Measurements from ENCODE around the gene WHRN. TPM values are rescaled to one million over a fixed set of nuclear protein-coding genes. Genes with fewer than 3 reads are reported as not detected.

The WHRN gene
- total and polyA plus RNA-seq, 9 of the 15 experiments (the other 6 are each of a cell fraction or from before 2014, with no cell fraction given), result 0.31 to 14.1 (median 3.0) TPM

DNA sequence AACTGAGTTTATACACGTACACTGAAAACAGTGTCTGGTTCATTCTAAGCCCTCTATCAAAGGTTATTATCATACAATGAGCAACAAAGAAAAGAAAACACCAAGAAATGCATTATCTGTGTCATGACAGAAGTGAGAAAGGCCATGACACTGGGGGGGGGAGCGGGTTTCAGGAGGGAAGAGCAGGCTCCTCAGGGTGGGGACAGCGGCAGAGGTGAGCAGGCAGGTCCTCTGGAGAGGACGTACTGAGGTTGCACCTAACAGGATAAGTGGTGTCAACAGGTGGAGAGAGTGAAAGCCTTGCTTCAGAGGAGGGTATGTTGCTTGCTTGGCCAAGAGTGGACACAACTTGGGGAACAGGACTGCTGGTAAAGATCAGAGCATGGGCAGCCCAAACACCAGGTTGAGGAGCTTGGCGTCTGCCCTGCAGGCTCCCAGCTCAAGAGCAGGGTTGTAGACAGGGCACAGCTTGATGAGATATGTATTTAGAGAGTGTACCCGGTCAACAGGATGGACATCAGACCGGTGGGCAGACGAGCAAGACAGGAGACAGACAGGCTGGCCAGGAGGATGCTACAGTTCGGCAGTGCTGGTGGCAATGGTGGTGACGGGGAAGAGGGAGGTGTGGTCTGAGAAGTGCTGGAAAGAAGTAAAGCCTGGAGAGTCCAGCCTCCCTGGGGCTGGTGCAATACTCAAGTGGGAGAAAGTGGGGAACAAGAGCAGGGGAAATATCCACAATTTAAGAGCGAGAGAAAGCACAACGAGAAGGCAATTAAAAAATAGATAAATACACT lies 10.3 kb downstream of the WHRN start (continued):
- TF ChIP-seq, protein P1, sequence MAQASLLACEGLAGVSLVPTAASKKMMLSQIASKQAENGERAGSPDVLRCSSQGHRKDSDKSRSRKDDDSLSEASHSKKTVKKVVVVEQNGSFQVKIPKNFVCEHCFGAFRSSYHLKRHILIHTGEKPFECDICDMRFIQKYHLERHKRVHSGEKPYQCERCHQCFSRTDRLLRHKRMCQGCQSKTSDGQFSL (CRISPR knock-in tag; IDR thresholded peaks at IDR 0.05), result 0 out of 2 replicates have a peak, but pooled peaks have one; percentile 53
- TF ChIP-seq, protein P1 (tag; IDR thresholded peaks at IDR 0.05), result no peak
- TF ChIP-seq YBX1 (IDR thresholded peaks at IDR 0.05) (no peak), SAFB (IDR thresholded peaks at IDR 0.05; ENCODE audit: borderline replicate concordance, low read depth, low read length) (no peak), ATF7 (IDR thresholded peaks at IDR 0.05) (no peak), NCOA4 (IDR thresholded peaks at IDR 0.05; ENCODE audit: partially characterized antibody) (no peak), HIVEP1 (CRISPR knock-in tag; IDR thresholded peaks at IDR 0.05) (no peak), ZZZ3 (IDR thresholded peaks at IDR 0.05) (no peak), ZNF133 (CRISPR knock-in tag; IDR thresholded peaks at IDR 0.05) (no peak), RBM25 (IDR thresholded peaks at IDR 0.05; ENCODE audit: low read depth, low read length, severe bottlenecking) (no peak), TAF15 (IDR thresholded peaks at IDR 0.05; ENCODE audit: low read depth, low read length) (no peak), NKRF (IDR thresholded peaks at IDR 0.05; ENCODE audit: borderline replicate concordance) (no peak), ZNF696 (CRISPR knock-in tag; conservative IDR thresholded peaks at IDR 0.05) (no peak), SP2 (IDR thresholded peaks at IDR 0.05; ENCODE audit: extremely low read depth, low read depth, low read length, poor library complexity, severe bottlenecking) (no peak), ERF (CRISPR knock-in tag; IDR thresholded peaks at IDR 0.05) (no peak), ARID1B (IDR thresholded peaks at IDR 0.05) (peak; percentile 50; the same call in 1 of the 2 replicates), PHF8 (IDR thresholded peaks at IDR 0.05; ENCODE audit: borderline replicate concordance, low read length) (no peak), PTTG1 (tag; IDR thresholded peaks at IDR 0.05; ENCODE audit: low read depth) (no peak), ZNF184 (CRISPR knock-in tag; IDR thresholded peaks at IDR 0.05) (no peak), ZBTB7A (IDR thresholded peaks at IDR 0.05; ENCODE audit: borderline replicate concordance, control insufficient read depth, low read depth, low read length) (no peak), POLR3G (IDR thresholded peaks at IDR 0.05; ENCODE audit: extremely low read depth, insufficient read length, insufficient replicate concordance) (no peak), CBFA2T2 (conservative IDR thresholded peaks at IDR 0.05) (peak; percentile 20; the same call in 1 of the 2 replicates), CBFA2T3 (IDR thresholded peaks at IDR 0.05) (peak; percentile 46), NEUROD1 (IDR thresholded peaks at IDR 0.05; ENCODE audit: borderline replicate concordance, low read depth, low read length, partially characterized antibody) (no peak), NCOR1 (IDR thresholded peaks at IDR 0.05) (peak; percentile 21; the same call in 1 of the 2 replicates), ETV5 (CRISPR knock-in tag; IDR thresholded peaks at IDR 0.05; ENCODE audit: low read depth) (no peak)

All from K562 (cell line).